ENCODE measurements around the gene SEPTIN1. TPM values are rescaled to one million over a fixed set of nuclear protein-coding genes. Genes with fewer than 3 reads are reported as not detected.

SEPTIN1 gene
- total and polyA plus RNA-seq, 2 of the 13 experiments (the other 11 are each of a cell fraction or from before 2014, with no cell fraction given) = 0.18 to 0.67 TPM

- TF ChIP-seq ZNF160 (CRISPR knock-in tag; IDR thresholded peaks at IDR 0.05) (no peak), RARA (CRISPR knock-in tag; IDR thresholded peaks at IDR 0.05) (no peak), ZC3H13 (CRISPR knock-in tag; IDR thresholded peaks at IDR 0.05) (peak; percentile 42; the same call in 1 of the 2 replicates), ZNF264 (CRISPR knock-in tag; IDR thresholded peaks at IDR 0.05) (no peak), ZNF138 (CRISPR knock-in tag; IDR thresholded peaks at IDR 0.05; ENCODE audit: low read depth) (no peak), SP5 (CRISPR knock-in tag; IDR thresholded peaks at IDR 0.05; ENCODE audit: borderline replicate concordance, low read depth) (no peak)
These were observed 16.5 kb upstream of the SEPTIN1 start (continued) for GRCh38 chr16:30398661-30399434.

- intact Hi-C loops (cut with micrococcal nuclease; ENCODE audit: unreplicated experiment) = no loop called here
- no peaks in the 10 kb centered on the region for H3K27me3 ChIP-seq (ENCODE audit: control insufficient read depth in 1 of 2, insufficient read depth in 2 of 2, low read length in 2 of 2)
- no peak overlapping the region for H3K4me3 ChIP-seq (replicated peaks in 1 of 3; ENCODE audit: insufficient read depth in 1 of 3, low read depth in 2 of 3, low read length in 3 of 3)
- no peaks in the 10 kb centered on the region for H3K9me3 ChIP-seq (ENCODE audit: low read length)
- no peak overlapping the region for H3K4me2 ChIP-seq (ENCODE audit: low read depth, low read length)
- 98% methylated on average over 28 of the region's 42 CpGs for WGBS (ENCODE audit: low lambda C conversion rate)
- FAIRE-seq (no peak), ATAC-seq (no peak), DNase-seq (ENCODE audit: low spot score) (no peak)
- in situ Hi-C loops (cut with HindIII; ENCODE audit: extremely low pct_ligation_motif_present, low pct_unique_long_range_greater_than_20kb) = no loop called here
- peaks cover 60% of the 10 kb centered on the region for H3K4me1 ChIP-seq (ENCODE audit: insufficient read depth, low read length)
- ChIA-PET POLR2A (interaction anchor here (2.9 kb wide), 1 partner anchor 10 kb away, joined by 16 read pairs; the partner anchor contains the start of gene ZNF771), CTCF (ENCODE audit: low intra/inter-chr PET ratio, low total read pairs) (no interaction called here)
- peaks cover 17% of the 10 kb centered on the region for H3K79me2 ChIP-seq (ENCODE audit: insufficient read depth, low read length)
- TF ChIP-seq RBFOX2 (IDR thresholded peaks at IDR 0.05; ENCODE audit: low read depth, low read length) = peak; percentile 13
- no peak for TF ChIP-seq ZNF256 (CRISPR knock-in tag; conservative IDR thresholded peaks at IDR 0.05)
- no peak overlapping the region for H3K27ac ChIP-seq (ENCODE audit: extremely low read length, insufficient read depth, low read length)
- no peak overlapping the region for H2AFZ ChIP-seq (ENCODE audit: low read length)
- H4K20me1 ChIP-seq (ENCODE audit: insufficient read depth, low read length) = no peaks in the 10 kb centered on the region; the same call in 1 of the 2 replicates
- no peak overlapping the region for H3K9ac ChIP-seq (ENCODE audit: insufficient read depth, low read depth, low read length)
- no TSS peak for BruUV-seq (replicated peaks)
- H3K36me3 ChIP-seq (replicated peaks in 1 of 2; ENCODE audit: control insufficient read depth in 1 of 2, insufficient read depth in 2 of 2, low read length in 2 of 2) = peaks cover 3 to 17% of the 10 kb centered on the region in 2 experiments; a peak in 4 of 5 replicates
These were observed 15.7 kb upstream of the SEPTIN1 start for GRCh38 chr16:30397776-30398660.
